K562 (cell line): Measurements from ENCODE around the gene IFT52.

Experiments used
- GTF2F1 ChIP-seq: IDR thresholded peaks from 2 replicates; pipeline ENCODE4 v1.6.1; 2011; ENCODE audit warnings: low read depth, low read length, improper control_type of control experiment
- NFE2 ChIP-seq: IDR thresholded peaks from 2 replicates; pipeline ENCODE4 v1.6.1; 2014; ENCODE audit warnings: antibody characterized with exemption, low read depth
- RAD21 ChIP-seq, 2 experiments: fragments of 250-450 bp in 1 of 2; fragments of 450-650 bp in 1 of 2; sonication (Bioruptor Pico) in 1 of 2; formaldehyde crosslinking in 1 of 2; IDR thresholded peaks in 1 of 2; conservative IDR thresholded peaks in 1 of 2; 2 replicates each; pipeline versions ENCODE4 v1.4.0 to v1.8.0; 2020 to 2022; ENCODE audit warnings: mild to moderate bottlenecking in 2 of 2, moderate library complexity in 1 of 2
- TF ChIP-seq, protein P1 (sequence below), 3 experiments: IDR thresholded peaks in 2 of 3; conservative IDR thresholded peaks in 1 of 3; 2 replicates each; pipeline ENCODE4 v1.5.1; 2011 to 2012; ENCODE audit warnings: low read length in 3 of 3, mild to moderate bottlenecking in 3 of 3, control low read depth in 2 of 3, improper control_type of control experiment in 1 of 3, inconsistent platforms in 1 of 3, low read depth in 1 of 3, mixed read lengths in 1 of 3, moderate library complexity in 1 of 3; ENCODE audit not compliant: insufficient read depth in 2 of 3

- TF ChIP-seq GTF2F1 (no peak), NFE2 (no peak), RAD21 (CRISPR knock-in tag; conservative IDR thresholded peaks at IDR 0.05 in 1 of 2, IDR thresholded peaks at IDR 0.05 in 1 of 2) (no peak)
- TF ChIP-seq, protein P1, sequence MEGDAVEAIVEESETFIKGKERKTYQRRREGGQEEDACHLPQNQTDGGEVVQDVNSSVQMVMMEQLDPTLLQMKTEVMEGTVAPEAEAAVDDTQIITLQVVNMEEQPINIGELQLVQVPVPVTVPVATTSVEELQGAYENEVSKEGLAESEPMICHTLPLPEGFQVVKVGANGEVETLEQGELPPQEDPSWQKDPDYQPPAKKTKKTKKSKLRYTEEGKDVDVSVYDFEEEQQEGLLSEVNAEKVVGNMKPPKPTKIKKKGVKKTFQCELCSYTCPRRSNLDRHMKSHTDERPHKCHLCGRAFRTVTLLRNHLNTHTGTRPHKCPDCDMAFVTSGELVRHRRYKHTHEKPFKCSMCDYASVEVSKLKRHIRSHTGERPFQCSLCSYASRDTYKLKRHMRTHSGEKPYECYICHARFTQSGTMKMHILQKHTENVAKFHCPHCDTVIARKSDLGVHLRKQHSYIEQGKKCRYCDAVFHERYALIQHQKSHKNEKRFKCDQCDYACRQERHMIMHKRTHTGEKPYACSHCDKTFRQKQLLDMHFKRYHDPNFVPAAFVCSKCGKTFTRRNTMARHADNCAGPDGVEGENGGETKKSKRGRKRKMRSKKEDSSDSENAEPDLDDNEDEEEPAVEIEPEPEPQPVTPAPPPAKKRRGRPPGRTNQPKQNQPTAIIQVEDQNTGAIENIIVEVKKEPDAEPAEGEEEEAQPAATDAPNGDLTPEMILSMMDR (IDR thresholded peaks at IDR 0.05 in 2 of 3, conservative IDR thresholded peaks at IDR 0.05 in 1 of 3; ENCODE audit: insufficient read depth in 2 of 3, low read depth in 1 of 3, low read length in 3 of 3) = no peak
These were observed 19.0 kb upstream of the IFT52 start for GRCh38 chr20:43571771-43572170.
